Fibroblast of skin of right biceps (primary cell): ENCODE measurements around the gene CLDN19.

Source experiments
- DNase-seq: peaks from one replicate; pipeline ENCODE4 v3.0.0-alpha.2; 2013

Gene CLDN19

DNA sequence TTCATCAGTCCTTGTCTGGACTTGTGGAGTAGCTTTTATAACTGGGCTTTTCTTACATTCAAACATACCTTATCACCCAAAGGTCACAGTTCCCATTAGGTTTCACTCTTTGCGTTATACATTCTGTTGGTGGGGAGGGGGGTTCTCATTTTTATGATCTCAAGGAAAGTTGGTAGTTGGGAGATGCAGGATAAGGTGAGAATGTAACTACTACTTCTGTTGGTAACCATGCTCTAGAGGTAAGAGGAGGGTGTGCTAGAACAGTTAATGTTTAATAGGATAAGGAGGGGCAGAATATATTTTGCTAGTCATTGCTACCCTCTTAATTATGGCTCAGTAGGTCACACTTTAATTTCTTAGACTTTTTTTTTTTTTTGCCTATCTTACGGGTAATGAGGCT is 47.1 kb downstream of the CLDN19 start:
- DNase-seq = no peak

DNA sequence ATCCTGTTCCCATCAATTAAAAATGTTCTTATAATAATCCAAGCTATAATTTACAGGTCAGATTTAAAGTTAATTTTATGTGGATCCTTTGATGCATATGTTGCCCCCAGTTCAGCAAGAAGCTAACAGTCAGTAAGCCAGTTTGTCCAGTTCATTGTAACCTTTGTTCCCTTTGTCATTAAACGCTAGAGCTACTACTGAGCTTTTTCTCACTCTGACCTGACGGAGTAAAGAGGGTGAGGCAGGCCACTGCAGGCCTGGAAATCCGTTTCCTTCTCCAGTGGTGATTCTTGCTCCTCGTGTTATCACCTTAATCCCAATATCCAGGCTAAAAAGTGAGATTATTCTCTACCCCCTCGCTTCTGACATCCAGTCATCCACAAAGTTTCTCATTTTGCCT is 47.6 kb downstream of the CLDN19 start:
- DNase-seq = no peak

DNA sequence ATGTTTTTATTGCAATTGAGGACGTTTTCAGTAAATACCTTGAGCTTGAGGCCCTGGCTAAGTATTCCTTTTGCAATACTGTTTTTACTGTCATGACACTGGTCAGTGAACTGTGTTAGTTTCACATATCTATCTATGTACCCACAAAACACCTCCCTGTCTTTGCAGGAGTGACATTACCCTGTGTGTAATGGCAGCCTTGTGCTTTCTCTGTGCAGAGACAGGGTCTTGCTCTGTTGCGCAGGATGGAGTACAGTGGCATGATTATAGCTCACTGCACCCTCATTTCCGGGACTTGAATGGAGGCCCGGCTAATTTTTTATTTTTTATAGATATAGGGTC is 48.9 kb downstream of the CLDN19 start:
- DNase-seq = no peak

DNA sequence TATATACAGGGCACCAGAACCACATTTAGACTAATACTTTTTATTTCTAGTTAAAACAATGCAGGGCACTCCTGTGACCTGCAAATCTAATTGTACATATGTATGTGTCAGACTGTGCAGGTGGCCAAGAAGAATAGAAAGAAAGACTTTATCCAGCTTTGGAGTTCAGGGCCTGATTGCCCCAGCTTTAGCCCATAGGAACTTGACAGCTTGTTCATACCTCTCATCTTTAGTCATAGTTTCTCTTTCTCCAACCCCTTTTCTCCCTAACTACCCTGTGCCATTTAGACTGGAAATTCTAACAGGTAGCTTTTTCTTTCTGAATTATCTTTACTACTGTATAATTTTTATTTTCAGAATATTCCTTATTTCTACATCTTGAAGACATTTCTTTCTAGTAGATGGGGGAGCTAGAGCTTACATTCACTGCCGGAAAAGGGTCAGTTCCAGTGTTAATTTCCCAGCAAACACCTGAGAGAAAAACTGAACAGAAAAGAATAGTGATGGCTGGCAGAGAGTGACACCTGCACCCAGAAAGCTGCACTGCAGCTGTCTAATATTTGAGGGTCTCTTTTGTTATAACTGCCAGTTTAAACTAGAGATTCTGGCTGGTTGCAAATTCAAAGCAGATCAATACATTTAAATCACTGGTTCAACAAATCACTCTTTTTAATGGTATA is 49.4 kb downstream of the CLDN19 start:
- no peak for DNase-seq

DNA sequence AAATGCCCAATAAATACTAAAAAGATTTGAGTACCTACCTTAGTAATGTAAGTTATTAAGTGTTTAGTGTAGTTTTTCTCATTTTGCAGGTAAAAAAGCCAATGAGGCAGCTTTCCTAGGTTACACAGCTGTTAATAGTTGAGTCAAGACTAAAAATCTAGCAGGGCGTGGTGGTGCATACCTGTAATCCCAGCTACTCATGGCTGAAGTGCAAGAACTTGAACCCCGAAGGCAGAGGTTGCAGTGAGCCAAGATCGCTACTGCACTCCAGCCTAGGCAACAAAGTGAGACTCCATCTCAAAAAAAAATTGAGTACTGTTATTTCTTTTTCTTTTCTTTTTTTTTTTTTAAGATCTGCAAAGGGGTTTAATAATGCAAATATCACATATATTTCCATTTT is 50.1 kb downstream of the CLDN19 start:
- no peak for DNase-seq

DNA sequence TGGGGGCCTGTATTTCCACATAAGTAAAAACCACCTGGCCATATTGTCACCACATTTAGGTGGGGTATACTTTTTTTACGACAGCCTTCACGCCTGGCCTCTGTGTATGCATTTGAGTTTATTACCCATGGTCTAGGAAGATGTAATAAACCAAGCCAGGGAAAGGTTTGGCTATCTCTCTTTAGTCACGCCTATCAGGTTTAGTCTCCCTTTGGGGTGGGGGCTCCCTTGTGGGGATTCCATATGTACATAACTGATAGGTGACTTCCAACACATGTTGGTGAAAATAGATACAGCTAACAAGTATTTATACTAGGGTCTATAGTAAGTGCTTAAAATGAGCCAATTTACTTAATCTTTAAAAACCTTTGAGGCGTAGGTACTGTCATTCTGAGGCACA is 53.6 kb downstream of the CLDN19 start:
- DNase-seq = no peak

DNA sequence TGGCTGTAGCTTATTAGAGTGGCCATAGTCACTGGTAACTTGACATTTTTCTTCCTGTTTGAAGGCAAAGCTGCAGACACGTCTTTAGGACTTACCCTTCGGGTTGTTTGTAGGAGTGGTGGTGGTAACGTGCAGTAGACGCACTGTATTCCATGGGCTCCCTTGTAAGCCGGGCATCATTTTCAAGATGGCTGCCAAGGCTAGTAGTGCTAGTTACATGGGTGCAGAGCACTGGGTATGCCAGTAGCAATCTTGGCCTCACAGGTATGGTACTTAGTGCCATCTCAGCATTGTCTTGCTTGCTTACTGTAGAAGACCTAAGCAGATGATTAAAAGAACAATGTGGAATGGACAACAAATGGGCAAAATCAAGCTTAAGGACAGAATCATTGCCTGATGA is 55.9 kb downstream of the CLDN19 start:
- DNase-seq = peak; percentile 7
